Mucosa of gallbladder (tissue), 1 donor: Measurements from ENCODE around the gene EYA2. TPM values are rescaled to one million over a fixed set of nuclear protein-coding genes. Genes with fewer than 3 reads are reported as not detected.

Experiments
- DNase-seq: peaks from one replicate; pipeline ENCODE4 v3.0.0-alpha.2; 2020; ENCODE audit warnings: low spot score
- total RNA-seq: library from RNA; stranded (reverse); gene quantifications from one replicate; pipeline ENCODE4 v1.2.1, GENCODE V29; 2021
- donor health status: DM: no; HTN: no; CAD: no.

Gene EYA2
- total RNA-seq, 1 donor from 2014 or later = 2.1 TPM

- no peak for DNase-seq
Measured at GRCh38 chr20:46979603-46980241, 85.1 kb downstream of the EYA2 start.

GRCh38 chr20:46981184-46981583 lies 86.5 kb downstream of the EYA2 start:
- no peak for DNase-seq

- DNase-seq = no peak
Measured at GRCh38 chr20:46983466-46983865, 88.8 kb downstream of the EYA2 start.

- DNase-seq = no peak
Measured at GRCh38 chr20:46984405-46984804, 89.8 kb downstream of the EYA2 start.

- DNase-seq = no peak
Measured at GRCh38 chr20:46985250-46985649, 90.6 kb downstream of the EYA2 start.

GRCh38 chr20:46985671-46986070 lies 91.0 kb downstream of the EYA2 start:
- no peak for DNase-seq

- no peak for DNase-seq
Measured at GRCh38 chr20:46987001-46987400, 92.4 kb downstream of the EYA2 start.

GRCh38 chr20:46990017-46990595 lies 95.5 kb downstream of the EYA2 start:
- DNase-seq = no peak

- no peak for DNase-seq
Measured at GRCh38 chr20:46990596-46991104, 96.0 kb downstream of the EYA2 start.

GRCh38 chr20:46991168-46991567 lies 96.5 kb downstream of the EYA2 start:
- DNase-seq = no peak

GRCh38 chr20:46991880-46992639 lies 97.4 kb downstream of the EYA2 start:
- no peak for DNase-seq

GRCh38 chr20:46992640-46993035 lies 98.0 kb downstream of the EYA2 start:
- DNase-seq = no peak

- no peak for DNase-seq
Measured at GRCh38 chr20:46993465-46994095, 98.9 kb downstream of the EYA2 start.

GRCh38 chr20:46994341-46994740 lies 99.7 kb downstream of the EYA2 start:
- DNase-seq = no peak

- DNase-seq = no peak
Measured at GRCh38 chr20:46995561-46996142, 101.0 kb downstream of the EYA2 start.

- DNase-seq = no peak
Measured at GRCh38 chr20:46997187-46997586, 102.5 kb downstream of the EYA2 start.

GRCh38 chr20:46998477-46999240 lies 104.0 kb downstream of the EYA2 start:
- DNase-seq = no peak

GRCh38 chr20:46999801-47000465 lies 105.3 kb downstream of the EYA2 start:
- DNase-seq = no peak

GRCh38 chr20:47003223-47003622 lies 108.6 kb downstream of the EYA2 start:
- no peak for DNase-seq

- DNase-seq = no peak
Measured at GRCh38 chr20:47004179-47004578, 109.5 kb downstream of the EYA2 start.
